ENCODE results near the gene PDIK1L.

GRCh38 chr1:26122988-26123973 lies 11.7 kb downstream of the PDIK1L start:
- TF ChIP-seq CTCF (IDR thresholded peaks at IDR 0.05) (no peak), POLR2A (IDR thresholded peaks at IDR 0.05; ENCODE audit: low read depth) (no peak), EP300 (IDR thresholded peaks at IDR 0.05) (no peak), POLR2AphosphoS5 (IDR thresholded peaks at IDR 0.05) (no peak)
